ENCODE data around the gene KMT2E.
"Not testable (repeated sequence)": the region's sequence is repeated elsewhere in the genome, so short reads cannot be mapped to it uniquely, and the experiment has no call there.

The KMT2E gene

GRCh38 chr7:104981672-104982037 is 32.4 kb upstream of the KMT2E start:
- DNase-seq (ENCODE audit: extremely low read depth in 1 of 2, low read depth in 1 of 2), result no peak

GRCh38 chr7:104982308-104983075 is 31.5 kb upstream of the KMT2E start:
- DNase-seq (ENCODE audit: extremely low read depth in 1 of 2, low read depth in 1 of 2), result no peak

- DNase-seq (ENCODE audit: extremely low read depth in 1 of 2, low read depth in 1 of 2), result no peak
Observed at GRCh38 chr7:104983076-104983577, 30.9 kb upstream of the KMT2E start.

- peak; percentile 73 to 75 for DNase-seq (ENCODE audit: extremely low read depth in 1 of 2, low read depth in 1 of 2)
Observed at GRCh38 chr7:104983578-104984539, 30.1 kb upstream of the KMT2E start.

- no peak for DNase-seq (ENCODE audit: extremely low read depth in 1 of 2, low read depth in 1 of 2)
Observed at GRCh38 chr7:104984585-104985258, 29.3 kb upstream of the KMT2E start.

- DNase-seq (ENCODE audit: extremely low read depth in 1 of 2, low read depth in 1 of 2), result no peak
Observed at GRCh38 chr7:104985259-104985617, 28.8 kb upstream of the KMT2E start.

GRCh38 chr7:104986628-104987259 is 27.3 kb upstream of the KMT2E start:
- DNase-seq (ENCODE audit: extremely low read depth in 1 of 2, low read depth in 1 of 2), result no peak

- DNase-seq (ENCODE audit: extremely low read depth in 1 of 2, low read depth in 1 of 2), result not testable (repeated sequence)
Observed at GRCh38 chr7:104987403-104987802, 26.6 kb upstream of the KMT2E start.

GRCh38 chr7:104990983-104991382 is 23.0 kb upstream of the KMT2E start:
- no peak for DNase-seq (ENCODE audit: extremely low read depth in 1 of 2, low read depth in 1 of 2)

- DNase-seq (ENCODE audit: extremely low read depth in 1 of 2, low read depth in 1 of 2), result no peak
Observed at GRCh38 chr7:104992306-104992705, 21.7 kb upstream of the KMT2E start.

GRCh38 chr7:104993217-104993862 is 20.7 kb upstream of the KMT2E start:
- DNase-seq (ENCODE audit: extremely low read depth in 1 of 2, low read depth in 1 of 2), result no peak

- DNase-seq (ENCODE audit: extremely low read depth in 1 of 2, low read depth in 1 of 2), result no peak
Observed at GRCh38 chr7:104998040-104998752, 15.8 kb upstream of the KMT2E start.

GRCh38 chr7:105000200-105000599 is 13.8 kb upstream of the KMT2E start:
- DNase-seq (ENCODE audit: extremely low read depth in 1 of 2, low read depth in 1 of 2), result no peak

GRCh38 chr7:105000927-105001336 is 13.1 kb upstream of the KMT2E start:
- DNase-seq (ENCODE audit: extremely low read depth in 1 of 2, low read depth in 1 of 2), result no peak

GRCh38 chr7:105001652-105002184 is 12.3 kb upstream of the KMT2E start:
- no peak for DNase-seq (ENCODE audit: extremely low read depth in 1 of 2, low read depth in 1 of 2)

GRCh38 chr7:105003275-105003674 is 10.7 kb upstream of the KMT2E start:
- no peak for DNase-seq (ENCODE audit: extremely low read depth in 1 of 2, low read depth in 1 of 2)

GRCh38 chr7:105003872-105004510 is 10.0 kb upstream of the KMT2E start:
- DNase-seq (ENCODE audit: extremely low read depth in 1 of 2, low read depth in 1 of 2), result no peak

- not testable (repeated sequence) for DNase-seq (ENCODE audit: extremely low read depth in 1 of 2, low read depth in 1 of 2)
Observed at GRCh38 chr7:105005006-105005405, 9.0 kb upstream of the KMT2E start.

- DNase-seq (ENCODE audit: extremely low read depth in 1 of 2, low read depth in 1 of 2), result not testable (repeated sequence)
Observed at GRCh38 chr7:105005486-105005885, 8.5 kb upstream of the KMT2E start.
